ENCODE results near the gene RPL14.

RPL14 gene

GRCh38 chr3:40516201-40516600 lies 59.1 kb downstream of the RPL14 start:
- DNase-seq (ENCODE audit: low read depth), result no peak
- no peak overlapping the region for H3K4me3 ChIP-seq (ENCODE audit: low read length)
- no peak for TF ChIP-seq CTCF (IDR thresholded peaks at IDR 0.05; ENCODE audit: insufficient read depth, low read depth, low read length, missing control alignments)

GRCh38 chr3:40518067-40518466 lies 60.9 kb downstream of the RPL14 start:
- no peak for DNase-seq (ENCODE audit: low read depth)
- no peak overlapping the region for H3K4me3 ChIP-seq (ENCODE audit: low read length)
- TF ChIP-seq CTCF (IDR thresholded peaks at IDR 0.05; ENCODE audit: insufficient read depth, low read depth, low read length, missing control alignments), result no peak

All from epithelial cell of esophagus (primary cell).